ENCODE data around the gene PLA2G2F.

The PLA2G2F gene

DNA sequence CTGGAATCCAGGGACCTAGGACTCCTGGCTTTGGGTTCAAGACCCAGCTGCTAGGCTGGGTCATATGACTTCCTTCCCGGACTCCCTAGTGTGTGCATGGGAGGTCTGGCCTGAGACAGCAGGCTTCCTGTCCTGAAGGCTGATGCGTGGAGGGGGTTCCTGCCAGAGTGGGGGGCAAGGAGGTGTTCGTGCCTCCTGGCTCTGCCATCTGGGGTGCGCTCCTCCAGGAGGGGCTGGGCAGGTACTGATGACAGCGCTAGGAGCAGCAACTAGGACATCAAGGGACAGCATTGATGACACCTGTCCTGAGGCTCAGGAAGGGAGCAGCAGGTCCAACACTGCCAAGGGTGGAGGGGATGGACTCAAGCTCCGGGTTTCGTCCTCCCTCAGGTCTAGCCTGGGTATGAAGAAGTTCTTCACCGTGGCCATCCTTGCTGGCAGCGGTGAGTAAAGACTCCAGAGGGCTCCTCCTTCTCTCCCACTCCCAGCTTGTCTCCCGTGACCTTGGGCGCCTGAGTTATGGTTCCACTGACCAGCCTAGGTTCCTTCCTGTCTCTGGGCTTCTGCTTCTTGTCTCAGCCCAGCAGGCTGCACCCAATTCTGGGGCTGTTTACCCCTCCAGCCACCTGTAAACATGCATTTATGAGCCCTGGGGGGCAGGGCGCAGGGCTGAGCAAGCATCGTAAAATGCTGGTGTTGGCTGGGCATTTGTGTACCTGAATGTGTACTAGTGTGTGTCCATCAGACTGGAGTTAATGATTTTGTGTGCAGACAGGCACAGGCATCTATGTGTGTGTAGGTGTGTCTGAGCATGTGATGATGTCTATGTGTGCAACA lies 871 bp downstream of the PLA2G2F start:
- ATAC-seq (replicated peaks; ENCODE audit: extremely low read depth, poor library complexity, severe bottlenecking) (no peak), DNase-seq (ENCODE audit: low spot score in 2 of 2) (no peak)
- Mint-ChIP-seq H3K27me3 (peaks cover 14% of the 10 kb centered on the region), H3K4me1 (no peaks in the 10 kb centered on the region), H3K27ac (ENCODE audit: low read depth) (no peak overlapping the region), H3K36me3 (ENCODE audit: insufficient read depth) (no peaks in the 10 kb centered on the region), H3K9me3 (no peaks in the 10 kb centered on the region), H3K4me3 (no peak overlapping the region)

DNA sequence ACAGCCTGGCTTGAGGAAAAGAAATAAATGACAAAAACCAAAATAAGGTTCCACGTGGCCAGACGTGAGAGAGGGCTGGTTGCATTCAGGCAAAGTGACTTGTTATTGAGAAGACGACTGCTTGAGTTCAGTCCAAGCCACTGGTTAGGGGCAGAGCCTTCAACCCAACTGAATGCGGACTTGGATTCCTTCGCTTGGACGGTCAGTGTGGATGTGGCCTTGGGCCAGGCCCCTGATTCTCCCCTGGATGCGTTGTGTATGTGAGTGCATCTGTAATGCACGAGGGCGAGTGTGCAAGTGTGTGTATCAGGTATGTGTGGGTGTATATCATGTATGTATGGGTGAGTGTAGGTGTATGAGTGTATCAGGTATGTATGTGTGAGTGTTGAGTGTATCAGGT lies 1.9 kb downstream of the PLA2G2F start:
- no peak overlapping the region for H3K27ac Mint-ChIP-seq (ENCODE audit: low read depth)
- H3K4me3 Mint-ChIP-seq = no peak overlapping the region
- no peak for DNase-seq (ENCODE audit: low spot score in 2 of 2)
- peaks cover 14% of the 10 kb centered on the region for H3K27me3 Mint-ChIP-seq
- ATAC-seq (replicated peaks; ENCODE audit: extremely low read depth, poor library complexity, severe bottlenecking) = no peak
- no peaks in the 10 kb centered on the region for H3K4me1 Mint-ChIP-seq
- H3K9me3 Mint-ChIP-seq = no peaks in the 10 kb centered on the region
- no peaks in the 10 kb centered on the region for H3K36me3 Mint-ChIP-seq (ENCODE audit: insufficient read depth)

GRCh38 chr1:20141466-20141865 lies 2.3 kb downstream of the PLA2G2F start:
- Mint-ChIP-seq H3K27me3 (peaks cover 14% of the 10 kb centered on the region), H3K4me3 (no peak overlapping the region), H3K4me1 (no peaks in the 10 kb centered on the region), H3K9me3 (no peaks in the 10 kb centered on the region), H3K27ac (ENCODE audit: low read depth) (no peak overlapping the region), H3K36me3 (ENCODE audit: insufficient read depth) (no peaks in the 10 kb centered on the region)
- ATAC-seq (replicated peaks; ENCODE audit: extremely low read depth, poor library complexity, severe bottlenecking) = no peak
- DNase-seq (ENCODE audit: low spot score in 2 of 2) = no peak

DNA sequence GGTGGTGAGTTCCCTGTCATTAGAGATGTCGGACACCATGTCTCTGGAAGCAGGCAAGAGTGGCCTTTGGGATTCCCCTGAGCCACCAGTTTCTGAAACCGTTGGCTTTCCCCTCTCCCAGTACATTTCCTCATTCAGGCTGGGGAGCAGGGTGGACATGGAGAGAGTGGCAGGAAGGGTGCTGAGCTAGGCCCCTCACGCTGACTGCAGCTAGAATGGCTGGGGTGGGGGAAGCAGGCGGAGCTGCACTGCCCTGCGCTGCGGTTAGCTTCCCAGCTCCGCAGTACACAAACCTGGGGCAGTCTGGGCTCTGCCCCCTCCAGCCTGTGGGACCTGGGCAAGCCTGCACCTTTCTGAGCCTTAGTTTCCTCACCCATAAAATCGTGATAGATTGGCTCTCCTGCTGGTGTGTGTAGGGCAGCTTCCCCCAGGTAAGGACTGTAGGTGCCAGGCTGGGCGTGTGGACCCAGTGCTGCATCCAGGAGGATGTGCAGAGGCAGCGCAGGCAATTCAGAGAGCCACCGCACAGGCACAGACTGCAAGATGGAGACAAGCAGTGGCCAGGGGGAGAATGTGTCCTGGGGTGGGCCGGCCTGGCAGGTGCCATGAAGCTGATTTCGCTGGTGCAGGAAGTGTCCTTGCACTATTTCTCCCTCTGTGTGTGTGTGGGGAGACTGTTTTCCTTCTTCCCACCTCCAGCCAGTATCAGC lies 3.0 kb downstream of the PLA2G2F start:
- H3K9me3 Mint-ChIP-seq = no peaks in the 10 kb centered on the region
- no peak overlapping the region for H3K4me3 Mint-ChIP-seq
- H3K27ac Mint-ChIP-seq (ENCODE audit: low read depth) = no peak overlapping the region
- H3K4me1 Mint-ChIP-seq = no peaks in the 10 kb centered on the region
- DNase-seq (ENCODE audit: low spot score in 2 of 2) (no peak), ATAC-seq (replicated peaks; ENCODE audit: extremely low read depth, poor library complexity, severe bottlenecking) (no peak)
- H3K27me3 Mint-ChIP-seq = peaks cover 14% of the 10 kb centered on the region
- no peaks in the 10 kb centered on the region for H3K36me3 Mint-ChIP-seq (ENCODE audit: insufficient read depth)

- H3K4me1 Mint-ChIP-seq = no peaks in the 10 kb centered on the region
- no peak overlapping the region for H3K4me3 Mint-ChIP-seq
- no peaks in the 10 kb centered on the region for H3K36me3 Mint-ChIP-seq (ENCODE audit: insufficient read depth)
- DNase-seq (ENCODE audit: low spot score in 2 of 2) = no peak
- H3K27ac Mint-ChIP-seq (ENCODE audit: low read depth) = no peak overlapping the region
- ATAC-seq (replicated peaks; ENCODE audit: extremely low read depth, poor library complexity, severe bottlenecking) = no peak
- no peaks in the 10 kb centered on the region for H3K9me3 Mint-ChIP-seq
- H3K27me3 Mint-ChIP-seq = peaks cover 10% of the 10 kb centered on the region
These were observed 4.2 kb downstream of the PLA2G2F start for GRCh38 chr1:20143318-20143717.

DNA sequence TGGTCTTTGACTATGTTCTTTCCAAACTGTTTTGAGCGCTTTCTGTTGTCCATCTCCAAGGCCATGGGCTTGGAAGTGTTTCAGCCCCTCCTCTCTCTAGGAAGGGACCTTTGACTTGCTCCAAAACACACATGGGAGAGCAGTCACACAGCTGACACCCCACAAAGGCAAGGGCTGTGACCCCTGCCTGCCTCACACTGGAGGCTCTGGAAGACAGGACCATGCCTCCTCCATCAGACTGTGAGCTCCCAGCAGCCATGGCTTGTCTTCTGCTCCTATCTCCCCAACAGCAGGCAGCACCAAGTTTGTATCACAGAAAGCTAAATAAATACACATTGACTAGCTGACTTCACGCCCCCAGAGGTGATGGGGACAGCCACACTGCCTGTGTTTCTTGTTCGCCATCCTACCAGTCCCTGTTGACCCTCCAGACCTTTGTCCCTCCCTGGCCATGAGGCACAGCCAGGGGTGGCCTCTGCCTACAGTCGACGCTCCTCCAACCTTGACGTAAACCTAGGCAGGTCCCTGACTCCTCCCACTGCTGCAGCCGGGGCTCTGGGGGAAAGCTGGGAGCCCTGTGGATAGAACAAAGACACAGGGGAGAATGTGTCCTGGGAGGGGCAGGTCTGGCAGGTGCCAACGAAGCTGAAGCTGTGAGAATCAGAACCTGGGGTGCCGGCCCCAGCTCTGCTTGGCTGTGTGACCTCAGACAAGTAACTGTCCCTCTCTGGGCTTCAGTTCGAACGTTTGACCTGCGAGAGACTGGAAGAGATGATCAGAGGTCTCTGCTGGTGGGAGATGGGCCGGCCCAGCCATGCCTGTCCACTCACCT lies 4.8 kb downstream of the PLA2G2F start:
- H3K27ac Mint-ChIP-seq (ENCODE audit: low read depth) = no peak overlapping the region
- no peak overlapping the region for H3K4me3 Mint-ChIP-seq

GRCh38 chr1:20147846-20148570 lies 8.9 kb downstream of the PLA2G2F start:
- H3K9me3 Mint-ChIP-seq = no peaks in the 10 kb centered on the region
- ATAC-seq (replicated peaks; ENCODE audit: extremely low read depth, poor library complexity, severe bottlenecking) (no peak), DNase-seq (ENCODE audit: low spot score in 2 of 2) (no peak)
- H3K27ac Mint-ChIP-seq (ENCODE audit: low read depth) = no peak overlapping the region
- peaks cover 7% of the 10 kb centered on the region for H3K4me1 Mint-ChIP-seq
- H3K36me3 Mint-ChIP-seq (ENCODE audit: insufficient read depth) = peaks cover 1% of the 10 kb centered on the region
- no peak overlapping the region for H3K4me3 Mint-ChIP-seq
- no peaks in the 10 kb centered on the region for H3K27me3 Mint-ChIP-seq

More for the DNA sequence above, 4.8 kb downstream of the PLA2G2F start:
- no peaks in the 10 kb centered on the region for H3K36me3 Mint-ChIP-seq (ENCODE audit: insufficient read depth)
- no peaks in the 10 kb centered on the region for H3K9me3 Mint-ChIP-seq
- no peak for DNase-seq (ENCODE audit: low spot score in 2 of 2)
- H3K27me3 Mint-ChIP-seq = peaks cover 3% of the 10 kb centered on the region
- ATAC-seq (replicated peaks; ENCODE audit: extremely low read depth, poor library complexity, severe bottlenecking) = no peak
- H3K4me1 Mint-ChIP-seq = no peaks in the 10 kb centered on the region

DNA sequence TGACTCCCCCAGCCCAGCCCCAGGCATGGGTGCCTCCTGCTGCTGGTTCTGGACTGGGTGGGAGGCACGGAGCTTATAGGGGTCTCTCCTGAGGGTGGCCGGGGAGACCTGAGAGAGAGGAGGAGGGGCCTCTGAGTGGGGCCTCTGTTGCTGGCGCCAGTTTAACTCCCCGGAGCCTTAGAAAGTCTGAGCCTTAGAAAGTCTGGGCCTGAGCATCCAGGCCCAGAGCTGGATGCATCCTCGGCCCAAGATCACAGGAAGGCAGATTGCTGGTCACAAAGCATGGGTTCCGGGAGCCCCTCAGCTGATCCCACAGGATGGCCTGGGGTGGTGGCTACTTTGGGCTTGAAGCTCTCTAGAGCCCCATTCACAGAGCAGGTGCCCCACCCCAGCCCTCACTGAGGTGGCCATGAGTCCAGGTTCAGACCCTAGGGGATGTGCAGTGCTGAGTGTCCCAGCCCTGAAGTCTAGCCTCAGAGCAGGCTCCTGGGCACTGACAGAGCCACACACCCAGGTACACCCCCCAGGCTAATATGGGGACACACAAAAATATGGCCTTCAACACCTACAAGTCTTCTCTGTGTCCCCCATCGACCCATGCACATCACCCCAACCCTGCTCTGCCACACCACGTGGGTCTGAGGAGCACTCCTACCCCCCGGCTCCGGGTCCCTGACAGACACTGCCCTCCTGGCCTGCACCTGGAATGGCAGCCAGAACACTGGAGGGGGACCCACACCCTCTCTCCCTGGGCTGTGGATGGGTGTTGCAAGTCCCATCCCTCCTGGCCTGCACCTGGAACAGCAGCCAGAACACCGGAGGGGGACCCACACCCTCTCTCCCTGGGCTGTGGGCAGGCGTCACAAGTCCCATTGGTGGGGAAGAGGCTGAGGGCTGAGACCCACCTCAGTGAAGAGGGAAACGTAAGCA lies 9.7 kb downstream of the PLA2G2F start:
- Mint-ChIP-seq H3K36me3 (ENCODE audit: insufficient read depth) (peaks cover 3% of the 10 kb centered on the region), H3K4me3 (no peak overlapping the region), H3K27me3 (no peaks in the 10 kb centered on the region), H3K27ac (ENCODE audit: low read depth) (peak overlapping the region; percentile 66), H3K4me1 (peaks cover 7% of the 10 kb centered on the region), H3K9me3 (no peaks in the 10 kb centered on the region)
- no peak for ATAC-seq (replicated peaks; ENCODE audit: extremely low read depth, poor library complexity, severe bottlenecking)
- DNase-seq (ENCODE audit: low spot score in 2 of 2) = no peak

DNA sequence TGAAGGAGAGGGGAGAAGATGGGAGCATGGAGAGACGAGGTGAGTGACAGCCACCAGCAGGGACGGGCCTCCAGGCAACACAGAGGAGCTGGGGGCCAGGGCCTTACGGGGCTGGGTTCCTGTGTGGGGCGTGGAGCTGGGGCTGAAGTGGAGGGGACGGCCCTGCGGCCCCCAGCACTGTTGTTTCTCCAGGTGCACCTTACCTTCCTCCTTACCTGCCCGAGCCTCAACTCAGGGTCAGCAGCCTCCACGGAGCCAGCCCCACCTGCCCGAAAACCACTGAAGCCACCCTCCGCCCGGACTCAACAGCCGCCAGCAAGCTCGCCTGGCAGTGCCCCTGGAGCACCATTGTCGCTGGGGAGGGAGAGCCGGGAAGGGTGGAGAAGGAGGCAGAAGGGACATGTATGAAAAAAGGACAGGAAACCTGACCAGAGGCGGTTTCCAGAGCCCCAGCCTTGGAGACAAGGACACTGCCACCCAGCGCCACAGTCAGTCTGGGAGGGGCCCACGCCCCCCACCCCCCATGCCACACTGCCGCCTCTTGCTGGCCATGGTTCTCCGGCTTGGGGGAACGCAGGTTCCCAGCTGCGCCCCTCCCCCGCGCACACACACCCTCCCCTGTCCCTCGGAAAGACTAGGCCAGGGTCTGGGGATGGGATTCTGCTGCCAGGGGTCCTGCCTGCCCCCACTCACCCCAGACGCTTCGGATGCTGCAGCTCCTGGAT lies 10.6 kb downstream of the PLA2G2F start:
- Mint-ChIP-seq H3K9me3 (no peaks in the 10 kb centered on the region), H3K4me3 (no peak overlapping the region), H3K27me3 (no peaks in the 10 kb centered on the region), H3K36me3 (ENCODE audit: insufficient read depth) (peaks cover 3% of the 10 kb centered on the region), H3K4me1 (peaks cover 14% of the 10 kb centered on the region), H3K27ac (ENCODE audit: low read depth) (peak overlapping the region; percentile 66)
- no peak for DNase-seq (ENCODE audit: low spot score in 2 of 2)
- no peak for ATAC-seq (replicated peaks; ENCODE audit: extremely low read depth, poor library complexity, severe bottlenecking)

GRCh38 chr1:20150326-20150705 lies 11.2 kb downstream of the PLA2G2F start:
- ATAC-seq (replicated peaks; ENCODE audit: extremely low read depth, poor library complexity, severe bottlenecking) (no peak), DNase-seq (ENCODE audit: low spot score in 2 of 2) (no peak)
- H3K4me3 Mint-ChIP-seq = no peak overlapping the region
- H3K9me3 Mint-ChIP-seq = no peaks in the 10 kb centered on the region
- H3K4me1 Mint-ChIP-seq = peaks cover 17% of the 10 kb centered on the region
- H3K27ac Mint-ChIP-seq (ENCODE audit: low read depth) = no peak overlapping the region
- no peaks in the 10 kb centered on the region for H3K27me3 Mint-ChIP-seq
- H3K36me3 Mint-ChIP-seq (ENCODE audit: insufficient read depth) = peaks cover 3% of the 10 kb centered on the region

GRCh38 chr1:20150969-20151368 lies 11.8 kb downstream of the PLA2G2F start:
- no peak for ATAC-seq (replicated peaks; ENCODE audit: extremely low read depth, poor library complexity, severe bottlenecking)
- Mint-ChIP-seq H3K27ac (ENCODE audit: low read depth) (no peak overlapping the region), H3K9me3 (no peaks in the 10 kb centered on the region), H3K27me3 (no peaks in the 10 kb centered on the region), H3K36me3 (ENCODE audit: insufficient read depth) (peaks cover 3% of the 10 kb centered on the region), H3K4me1 (peaks cover 17% of the 10 kb centered on the region), H3K4me3 (no peak overlapping the region)
- DNase-seq (ENCODE audit: low spot score in 2 of 2) = no peak

Data from central memory CD8-positive, alpha-beta T cell (primary cell).